GM18499 (cell line): Measurements from ENCODE around the gene APH1B.
"Not testable (repeated sequence)": the region's sequence is repeated elsewhere in the genome, so short reads cannot be mapped to it uniquely, and the experiment has no call there.

Experiments used
- ATAC-seq: cut with Tn5 transposase; IDR thresholded peaks from one replicate; pipeline ENCODE4 v1.9.1; 2021; ENCODE audit warnings: moderate number of reproducible peaks; ENCODE audit not compliant: insufficient read depth, unreplicated experiment

APH1B gene

GRCh38 chr15:63277038-63277892, at the start of gene APH1B:
Gene APH1B (plus strand): TSS chr15:63277605. CDS start chr15:63277624, 19 bp downstream.
- no peak for ATAC-seq

- ATAC-seq = no peak
These were observed 49.7 kb upstream of the APH1B start for GRCh38 chr15:63227689-63228088.

- ATAC-seq = no peak
These were observed 46.2 kb upstream of the APH1B start for GRCh38 chr15:63231206-63231605.

GRCh38 chr15:63231706-63232105, 45.7 kb upstream of the APH1B start:
- ATAC-seq = no peak

GRCh38 chr15:63232405-63232804, 45.0 kb upstream of the APH1B start:
- ATAC-seq = no peak

- ATAC-seq = no peak
These were observed 44.5 kb upstream of the APH1B start for GRCh38 chr15:63232943-63233342.

- ATAC-seq = no peak
These were observed 43.6 kb upstream of the APH1B start for GRCh38 chr15:63233667-63234423.

- ATAC-seq = no peak
These were observed 42.9 kb upstream of the APH1B start for GRCh38 chr15:63234451-63234870.

GRCh38 chr15:63236272-63236671, 41.1 kb upstream of the APH1B start:
- ATAC-seq = no peak

- ATAC-seq = not testable (repeated sequence)
These were observed 40.3 kb upstream of the APH1B start for GRCh38 chr15:63237086-63237485.

- ATAC-seq = no peak
These were observed 39.2 kb upstream of the APH1B start for GRCh38 chr15:63238171-63238570.

GRCh38 chr15:63238796-63239195, 38.6 kb upstream of the APH1B start:
- ATAC-seq = no peak

- ATAC-seq = no peak
These were observed 37.3 kb upstream of the APH1B start for GRCh38 chr15:63240109-63240508.

GRCh38 chr15:63241316-63241715, 36.1 kb upstream of the APH1B start:
- ATAC-seq = no peak

- no peak for ATAC-seq
These were observed 34.3 kb upstream of the APH1B start for GRCh38 chr15:63243101-63243500.

- no peak for ATAC-seq
These were observed 33.6 kb upstream of the APH1B start for GRCh38 chr15:63243776-63244175.

GRCh38 chr15:63244399-63244798, 33.0 kb upstream of the APH1B start:
- ATAC-seq = no peak

- ATAC-seq = no peak
These were observed 32.3 kb upstream of the APH1B start for GRCh38 chr15:63244976-63245645.

- no peak for ATAC-seq
These were observed 30.5 kb upstream of the APH1B start for GRCh38 chr15:63246691-63247469.

GRCh38 chr15:63250312-63250965, 27.0 kb upstream of the APH1B start:
- no peak for ATAC-seq
